NCI-H510A (cell line): ENCODE measurements around the gene BAIAP2L2.
"Not testable (repeated sequence)": the region's sequence is repeated elsewhere in the genome, so short reads cannot be mapped to it uniquely, and the experiment has no call there.

Experiments used
- DNase-seq: peaks from one replicate; lab custom pipeline; 2025; lab: John Stamatoyannopoulos, UW

The BAIAP2L2 gene

DNA sequence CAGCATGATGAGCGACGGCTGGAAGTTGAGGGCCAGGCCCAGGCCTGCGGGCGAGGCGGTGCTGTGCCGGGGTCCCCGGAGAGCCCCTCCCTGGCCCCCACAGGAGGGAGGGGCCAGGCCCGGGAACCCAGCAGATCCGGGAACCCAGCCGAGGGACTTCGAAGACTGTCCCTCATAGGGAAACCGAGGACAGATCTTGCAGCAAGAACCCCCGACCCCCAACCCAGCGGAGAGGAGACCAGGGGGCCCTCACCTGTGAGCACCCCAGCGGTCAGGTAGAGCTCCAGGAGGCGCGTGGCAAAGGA lies 28.9 kb downstream of the BAIAP2L2 start:
- DNase-seq: no peak

DNA sequence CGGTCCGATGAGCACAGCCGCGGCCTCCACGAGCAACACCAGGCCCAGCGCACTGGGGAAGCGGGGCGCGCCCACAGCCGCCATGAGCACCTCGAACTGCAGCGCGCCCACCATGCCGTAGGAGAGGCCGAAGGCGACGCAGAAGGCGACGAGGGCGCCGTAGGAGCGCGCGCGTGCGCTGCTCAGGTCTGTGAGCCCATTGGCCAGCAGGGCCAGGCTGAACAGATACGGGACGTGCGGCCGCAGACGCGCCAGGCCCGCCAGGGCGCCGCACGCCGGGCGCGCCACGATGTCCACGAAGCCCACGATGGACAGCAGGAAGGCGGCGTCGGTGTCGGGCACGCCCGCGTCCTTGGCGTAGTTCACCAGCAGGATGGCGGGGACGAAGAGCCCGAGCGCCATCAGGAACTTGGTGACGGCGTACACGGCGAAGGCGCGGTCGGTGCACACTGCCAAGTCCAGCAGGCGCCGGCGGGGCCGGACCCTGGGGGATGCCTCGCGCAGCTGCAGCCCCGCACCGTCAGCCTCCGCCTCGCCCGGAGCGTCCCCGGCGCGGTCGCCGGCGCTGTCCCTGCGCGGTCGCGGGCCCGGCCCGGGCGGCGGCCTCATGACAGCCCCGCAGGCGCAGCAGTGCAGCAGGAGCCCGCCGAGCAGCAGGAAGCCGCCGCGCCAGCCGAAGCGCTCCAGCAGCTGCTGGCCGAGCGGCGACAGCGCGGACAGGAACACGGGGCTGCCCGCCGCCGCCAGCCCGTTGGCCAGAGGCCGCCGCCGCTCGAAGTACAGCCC lies 29.4 kb downstream of the BAIAP2L2 start:
- no peak for DNase-seq

DNA sequence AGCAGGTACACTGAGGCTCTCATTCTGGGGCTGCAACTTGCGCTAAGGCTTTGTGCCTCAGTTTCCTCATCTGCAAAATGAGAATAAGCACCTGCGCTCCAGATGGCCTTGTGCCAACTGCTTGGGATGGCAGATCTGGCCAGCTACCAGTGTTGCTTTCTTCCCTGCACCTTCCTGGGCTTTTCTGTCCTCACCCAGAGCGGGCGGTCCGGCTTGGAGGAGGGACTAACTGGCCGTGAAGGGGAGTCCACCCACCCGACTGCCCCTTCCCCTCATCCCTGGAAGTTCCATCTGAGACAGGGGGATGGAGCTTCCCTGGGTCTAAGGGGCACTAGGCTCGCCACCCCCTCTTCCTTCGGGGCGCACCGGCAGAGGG lies 30.0 kb downstream of the BAIAP2L2 start:
- no peak for DNase-seq

DNA sequence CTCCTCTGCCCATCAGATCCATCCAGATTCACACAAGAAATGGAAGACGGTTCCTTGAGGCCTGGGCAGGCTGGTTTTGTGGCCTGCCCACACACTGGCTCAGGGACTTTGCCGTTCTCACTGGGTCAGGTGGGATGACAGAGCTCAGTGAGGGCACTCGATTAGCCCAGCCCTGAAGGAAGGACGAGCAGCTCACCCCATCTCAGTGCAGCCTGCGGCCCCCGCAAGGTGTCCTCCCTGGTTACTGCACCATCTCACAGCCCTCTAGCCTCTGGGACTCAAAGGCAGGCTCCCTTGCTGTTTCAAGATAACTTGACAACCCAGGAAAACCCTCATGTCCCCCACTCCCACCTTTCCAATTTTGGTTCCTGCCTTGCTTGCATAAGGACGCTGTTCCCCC lies 30.7 kb downstream of the BAIAP2L2 start:
- DNase-seq: no peak

DNA sequence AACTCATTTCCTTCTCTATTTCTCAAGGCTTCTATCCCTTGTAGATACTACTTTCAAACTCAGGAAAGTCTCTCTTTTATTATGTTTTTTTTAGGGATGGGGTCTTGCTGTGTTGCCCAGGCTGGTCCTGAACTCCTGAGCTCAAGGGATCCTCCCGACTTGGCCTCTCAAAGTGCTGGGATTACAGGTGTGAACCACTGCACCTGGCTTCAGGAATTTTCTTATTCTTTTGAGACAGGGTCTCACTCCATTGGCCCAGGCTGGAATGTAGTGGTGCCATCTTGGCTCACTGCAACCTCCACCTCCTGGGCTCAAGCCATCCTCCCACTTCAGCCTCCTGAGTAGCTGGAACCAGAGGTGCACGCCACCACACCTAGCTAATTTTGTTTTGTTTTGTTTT lies 31.3 kb downstream of the BAIAP2L2 start:
- DNase-seq: not testable (repeated sequence)

DNA sequence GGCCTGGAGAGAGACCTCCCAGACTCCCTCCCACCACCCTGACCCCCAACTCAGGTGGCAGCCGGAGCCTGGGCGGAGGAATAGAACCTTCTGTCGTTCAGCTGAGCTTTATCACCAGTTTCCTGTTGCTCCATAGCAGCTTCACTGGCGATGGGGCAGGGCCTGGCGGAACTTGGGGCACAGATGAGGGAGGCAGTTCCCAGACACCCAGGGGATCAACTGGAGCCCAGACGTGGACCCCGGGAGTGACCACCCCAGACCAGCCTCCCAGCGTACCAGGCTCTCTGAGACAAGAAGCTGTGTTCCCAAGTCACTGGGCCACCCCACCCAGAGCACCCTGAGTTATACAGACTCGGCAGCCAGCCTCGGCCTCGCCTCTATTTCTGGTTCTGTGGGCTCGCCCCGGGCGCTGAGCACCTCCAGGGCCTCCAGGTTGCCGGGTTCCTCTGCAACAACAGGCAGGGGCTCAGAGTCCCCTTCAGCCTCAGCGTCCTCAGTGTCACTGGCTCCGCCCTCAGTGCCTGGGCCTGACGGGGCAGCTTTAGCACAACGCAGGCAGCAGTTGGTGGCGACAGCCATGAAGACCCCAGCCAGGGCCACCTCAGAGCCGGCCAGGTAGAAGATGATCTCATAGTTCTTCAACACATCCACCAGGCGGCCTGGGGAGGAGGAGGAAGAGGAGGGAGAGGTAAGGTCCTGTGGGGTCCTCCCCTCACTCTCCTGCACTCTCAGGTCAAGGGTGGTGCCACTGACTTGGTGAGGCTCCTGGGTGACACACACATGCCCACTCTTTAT lies 32.2 kb downstream of the BAIAP2L2 start:
- no peak for DNase-seq

DNA sequence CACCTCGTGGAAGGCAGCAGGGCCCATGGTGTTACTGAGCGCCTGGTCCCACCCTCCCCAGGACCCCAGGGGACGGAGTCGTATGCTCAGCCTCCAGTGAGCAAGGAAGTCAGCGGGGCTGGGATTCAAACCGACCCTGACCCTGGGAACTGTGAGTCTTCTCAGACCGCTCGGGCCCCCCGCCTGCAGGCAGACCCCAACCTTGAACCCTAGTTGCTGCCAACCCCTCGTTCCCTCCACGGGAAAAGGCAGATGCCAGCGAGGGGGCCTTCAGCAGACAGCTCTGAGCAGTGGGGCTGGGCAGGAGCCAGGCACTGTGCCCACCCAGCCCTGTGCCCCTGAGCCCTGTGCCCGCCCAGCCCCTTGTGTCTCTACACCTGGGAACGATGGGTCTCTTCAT lies 32.9 kb downstream of the BAIAP2L2 start:
- no peak for DNase-seq

DNA sequence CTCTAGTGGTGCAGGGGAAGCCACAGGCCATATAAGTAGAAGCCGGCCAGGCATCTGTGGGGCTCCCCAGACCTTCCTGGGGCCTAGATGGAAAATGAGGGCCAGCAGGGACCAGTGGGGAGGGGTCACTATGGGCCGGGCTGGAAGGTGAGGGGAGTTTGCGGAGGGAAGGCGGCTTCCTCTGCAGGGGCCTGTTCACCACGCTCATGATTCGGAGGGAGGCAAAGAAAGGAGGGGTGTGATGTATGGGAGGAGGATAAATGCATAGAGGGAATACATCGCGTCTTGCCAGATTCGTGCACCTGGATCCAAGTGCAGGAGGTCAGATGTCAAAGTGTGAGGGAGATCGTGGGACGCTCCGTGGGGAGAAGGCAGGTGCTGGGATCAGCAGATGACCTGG lies 33.4 kb downstream of the BAIAP2L2 start:
- DNase-seq: no peak

DNA sequence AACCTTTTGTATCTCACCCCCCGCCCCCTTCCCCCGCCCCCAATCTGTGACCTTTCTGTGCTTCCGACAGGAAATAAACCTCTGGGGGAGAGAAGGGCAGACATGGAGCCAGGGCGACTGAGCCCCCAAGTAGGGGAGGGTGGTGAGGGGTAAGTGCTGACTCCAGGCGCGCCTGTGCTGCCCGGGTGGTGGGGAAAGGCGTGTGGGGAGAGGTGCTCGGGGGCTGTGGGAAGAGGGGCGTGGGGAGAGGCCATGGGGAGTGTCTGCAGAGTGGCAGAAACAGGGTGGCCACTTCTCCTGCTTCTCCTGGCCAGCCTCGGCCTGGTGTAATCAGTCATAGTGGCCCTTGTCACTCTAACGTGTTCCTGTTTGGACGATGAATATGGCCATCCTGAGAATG lies 34.5 kb downstream of the BAIAP2L2 start:
- no peak for DNase-seq

DNA sequence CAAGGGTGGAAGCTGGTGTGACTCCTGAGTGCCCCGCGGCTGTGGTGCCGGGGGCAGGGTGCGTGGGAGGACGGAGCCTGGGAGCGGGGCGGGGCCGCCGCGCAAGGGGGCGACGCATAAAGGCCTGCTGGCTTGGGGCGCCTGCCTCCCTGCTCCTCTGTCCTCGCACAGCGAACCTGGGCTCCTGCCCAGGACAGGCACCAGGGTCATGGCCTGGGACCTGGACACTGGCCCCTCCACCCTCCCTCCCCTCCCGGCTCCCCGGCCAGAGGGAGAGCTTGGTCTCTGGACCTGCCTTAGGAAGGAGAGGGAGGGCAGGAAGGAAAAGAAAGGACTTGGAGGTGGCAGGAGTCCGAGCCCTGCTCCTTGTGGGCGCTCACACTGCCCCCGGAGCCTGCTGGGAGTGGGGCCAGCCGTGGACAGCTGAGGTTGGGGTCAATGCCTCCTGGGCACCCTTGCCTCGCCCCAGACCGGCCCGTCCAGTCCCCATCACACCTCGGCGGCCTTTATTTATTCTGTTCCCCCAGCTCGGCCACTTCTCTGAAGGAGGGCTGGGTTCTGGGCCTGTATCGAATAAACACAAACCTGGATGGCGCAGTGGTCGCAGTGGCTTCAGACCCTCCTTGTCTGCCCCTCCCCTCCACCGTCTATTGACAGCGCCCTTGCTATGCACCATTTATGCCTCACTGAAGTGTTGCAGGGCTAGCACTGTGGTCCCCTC lies 35.2 kb downstream of the BAIAP2L2 start:
- DNase-seq: no peak

DNA sequence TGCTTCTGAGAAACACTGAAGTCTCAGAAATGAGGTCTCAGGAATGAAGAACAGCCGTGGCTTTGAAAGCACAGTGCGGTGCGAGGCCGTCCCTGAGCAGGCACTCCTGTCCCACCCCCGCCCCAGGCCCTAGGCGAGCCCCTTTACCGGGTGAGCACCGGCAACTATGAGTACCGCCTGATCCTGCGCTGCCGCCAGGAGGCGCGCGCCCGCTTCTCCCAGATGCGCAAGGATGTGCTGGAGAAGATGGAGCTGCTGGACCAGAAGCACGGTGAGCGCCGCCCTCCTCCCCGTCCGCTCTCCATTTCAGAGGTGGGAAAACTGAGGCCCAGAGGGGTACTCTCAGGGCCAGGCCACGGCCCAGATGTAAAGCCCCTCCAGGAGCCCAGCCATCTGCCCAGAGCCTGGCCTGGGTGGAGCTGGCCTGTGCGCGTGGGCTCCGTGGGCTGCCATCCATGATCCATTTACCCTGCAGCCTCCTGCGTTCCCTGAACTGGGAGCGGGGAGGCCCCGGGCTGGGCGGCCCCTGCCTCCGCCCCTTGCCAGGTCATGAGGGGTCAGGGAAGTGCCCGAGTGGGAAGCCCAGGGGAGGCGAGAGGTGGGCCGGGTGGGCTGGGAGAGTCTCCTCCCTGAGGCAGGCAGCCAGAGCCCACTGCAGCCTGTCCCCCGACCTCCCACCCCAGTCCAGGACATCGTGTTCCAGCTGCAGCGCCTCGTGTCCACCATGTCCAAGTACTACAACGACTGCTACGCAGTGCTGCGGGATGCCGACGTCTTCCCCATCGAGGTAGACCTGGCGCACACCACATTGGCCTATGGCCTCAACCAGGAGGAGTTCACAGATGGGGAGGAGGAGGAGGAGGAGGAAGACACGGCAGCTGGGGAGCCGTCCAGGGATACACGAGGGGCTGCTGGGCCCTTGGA lies 36.0 kb downstream of the BAIAP2L2 start:
- no peak for DNase-seq

DNA sequence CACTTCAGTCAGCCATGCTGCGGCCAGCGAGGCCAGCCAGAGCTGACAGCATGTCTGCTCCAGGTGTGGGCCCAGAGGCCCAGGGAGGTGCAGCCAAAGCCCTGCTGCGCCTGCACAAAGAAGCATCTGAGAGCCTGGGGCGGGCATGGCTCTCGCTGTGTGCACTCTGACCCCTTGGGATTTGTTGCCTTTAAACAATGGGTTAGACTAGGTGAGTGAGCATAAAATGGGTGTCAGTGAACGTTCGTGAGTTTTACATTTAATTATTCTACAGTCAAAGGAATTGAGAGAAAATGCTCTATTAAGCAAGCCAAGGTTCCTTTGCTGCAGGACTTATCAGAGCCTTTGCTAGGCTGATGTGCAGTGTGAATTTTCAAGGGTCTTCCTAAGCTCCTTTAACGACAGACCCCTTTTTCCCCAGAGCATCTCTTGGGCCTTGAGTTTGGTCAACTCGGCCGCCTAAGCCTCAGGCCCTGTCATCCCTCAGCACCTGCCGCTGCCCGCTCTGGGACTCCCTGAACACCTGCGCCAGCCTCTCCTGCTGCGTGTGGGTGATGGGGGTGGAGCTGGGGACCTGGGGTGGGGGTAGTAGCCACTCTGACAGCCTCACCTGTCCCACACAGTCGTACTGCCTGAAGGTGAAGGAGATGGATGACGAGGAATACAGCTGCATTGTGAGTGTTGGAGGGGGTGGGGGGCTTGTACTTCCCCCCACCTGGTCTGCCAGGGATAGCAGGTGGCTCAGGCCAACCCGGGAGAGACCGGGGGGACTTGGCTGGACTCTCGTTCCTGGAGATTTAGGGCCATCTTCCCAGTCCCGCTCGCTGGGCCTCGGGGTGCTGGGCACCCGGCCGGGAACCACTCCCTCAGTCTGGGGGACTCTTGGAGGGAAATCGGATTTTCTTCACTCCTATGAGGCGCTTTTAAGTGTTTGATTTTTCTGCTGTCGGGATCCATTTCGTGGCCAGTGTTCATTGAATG lies 37.0 kb downstream of the BAIAP2L2 start:
- no peak for DNase-seq

DNA sequence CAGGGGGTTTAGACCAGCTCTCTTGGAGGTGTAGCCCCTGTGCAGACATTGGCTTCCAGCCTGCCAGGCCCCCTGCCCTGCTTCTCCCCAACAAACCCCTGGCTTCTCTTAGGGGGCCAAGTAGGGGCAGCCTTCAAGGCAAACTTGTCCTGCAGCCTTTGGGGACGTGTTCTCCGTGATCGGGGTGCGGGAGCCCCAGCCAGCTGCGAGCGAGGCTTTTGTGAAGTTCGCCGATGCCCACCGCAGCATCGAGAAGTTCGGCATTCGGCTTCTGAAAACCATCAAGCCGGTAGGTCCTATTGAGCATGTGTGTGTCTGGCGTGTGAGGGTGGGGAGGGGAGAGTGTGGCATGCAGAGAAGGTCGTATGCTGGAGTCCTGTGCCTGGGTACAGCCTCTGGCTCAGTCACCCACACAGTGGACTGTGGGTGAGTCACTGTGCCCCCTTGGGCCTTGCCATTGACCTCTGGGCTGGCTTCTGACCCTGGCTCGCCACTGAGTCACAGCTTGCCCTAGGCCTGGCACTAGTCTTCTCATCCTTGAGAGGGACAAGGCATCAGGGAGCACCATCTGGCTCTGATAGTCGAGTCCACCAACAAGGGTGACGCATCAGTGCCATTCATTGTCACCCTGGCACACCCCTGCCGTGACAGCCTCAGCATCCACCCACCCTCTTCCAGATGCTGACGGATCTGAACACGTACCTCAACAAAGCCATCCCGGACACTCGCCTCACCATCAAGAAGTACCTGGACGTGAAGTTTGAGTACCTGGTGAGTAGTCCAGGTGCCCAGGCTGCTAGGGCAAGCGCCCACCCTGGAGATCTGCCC lies 37.9 kb downstream of the BAIAP2L2 start:
- DNase-seq: no peak

DNA sequence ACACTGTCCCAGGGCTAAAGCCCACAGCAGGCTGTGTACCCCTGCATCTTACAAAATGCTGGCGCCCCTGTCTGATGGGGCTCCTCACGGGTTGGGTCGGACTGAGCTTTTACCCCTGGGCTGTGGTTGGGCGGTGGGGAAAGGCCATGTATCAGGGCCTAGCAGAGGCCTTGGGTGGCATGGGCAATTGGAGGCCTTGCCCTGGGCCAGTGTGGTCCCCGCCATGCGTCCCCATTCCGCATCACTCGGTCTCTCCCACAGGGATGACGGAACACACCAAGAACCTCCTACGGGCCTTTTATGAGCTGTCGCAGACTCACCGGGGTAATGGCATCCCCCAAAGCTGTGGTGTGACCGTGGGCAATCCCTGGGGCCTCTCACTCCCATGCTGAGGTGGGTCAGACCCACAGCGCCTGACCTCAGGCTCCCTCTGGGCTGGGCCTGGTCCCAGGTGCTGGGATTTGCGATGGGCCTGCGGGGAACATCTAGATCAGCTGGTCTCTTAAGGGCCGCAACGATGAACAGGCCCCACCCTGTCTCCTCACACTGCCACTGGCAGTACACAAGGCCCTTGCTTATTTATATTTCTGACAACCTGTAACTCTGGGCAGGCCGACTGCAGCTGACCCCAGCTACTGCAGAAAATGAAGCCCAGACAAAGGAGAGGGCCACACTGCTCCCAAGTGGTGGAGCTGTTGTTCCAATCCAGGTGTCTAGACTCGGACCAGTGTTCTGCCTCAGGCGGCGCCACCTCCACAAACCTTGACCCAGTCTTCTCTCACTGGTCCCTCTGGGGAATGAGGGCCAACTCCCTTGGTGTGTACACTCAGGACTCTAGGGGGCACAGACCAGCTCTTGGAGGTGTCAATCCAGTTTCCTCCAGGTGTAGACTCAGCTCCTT lies 38.8 kb downstream of the BAIAP2L2 start:
- no peak for DNase-seq

DNA sequence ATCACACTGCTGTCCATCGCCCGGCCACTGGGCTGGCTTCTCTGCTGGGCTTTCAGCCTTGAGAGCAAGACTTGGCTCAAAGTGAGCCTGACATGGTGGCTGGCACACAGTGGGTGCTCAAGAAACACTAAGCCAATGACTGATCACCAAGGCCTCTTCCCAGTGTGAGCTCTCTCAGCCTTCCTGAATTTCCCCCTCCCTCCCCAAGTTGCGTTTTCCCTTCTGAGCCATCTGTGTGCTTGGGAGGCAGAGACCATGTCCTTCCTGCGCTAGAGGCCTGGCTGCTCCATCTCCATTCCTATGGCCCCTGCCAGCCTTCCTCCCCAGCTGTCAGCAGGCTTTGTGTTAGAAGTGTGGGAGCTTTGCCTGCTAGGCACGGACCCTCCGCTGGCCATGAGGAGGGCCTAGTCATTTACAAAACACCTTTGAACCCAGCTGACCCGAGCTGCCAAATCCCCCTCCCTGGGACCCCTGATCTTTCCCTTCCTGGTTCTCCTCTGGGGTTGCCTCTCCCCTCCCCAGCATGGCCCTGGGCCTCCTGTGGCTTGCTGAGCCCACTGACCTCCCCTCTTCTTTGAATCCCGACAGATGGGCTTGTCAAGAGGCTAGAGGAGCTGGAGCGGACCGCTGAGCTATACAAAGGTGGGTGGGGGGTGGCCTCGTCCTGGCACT lies 40.1 kb downstream of the BAIAP2L2 start:
- DNase-seq: no peak

DNA sequence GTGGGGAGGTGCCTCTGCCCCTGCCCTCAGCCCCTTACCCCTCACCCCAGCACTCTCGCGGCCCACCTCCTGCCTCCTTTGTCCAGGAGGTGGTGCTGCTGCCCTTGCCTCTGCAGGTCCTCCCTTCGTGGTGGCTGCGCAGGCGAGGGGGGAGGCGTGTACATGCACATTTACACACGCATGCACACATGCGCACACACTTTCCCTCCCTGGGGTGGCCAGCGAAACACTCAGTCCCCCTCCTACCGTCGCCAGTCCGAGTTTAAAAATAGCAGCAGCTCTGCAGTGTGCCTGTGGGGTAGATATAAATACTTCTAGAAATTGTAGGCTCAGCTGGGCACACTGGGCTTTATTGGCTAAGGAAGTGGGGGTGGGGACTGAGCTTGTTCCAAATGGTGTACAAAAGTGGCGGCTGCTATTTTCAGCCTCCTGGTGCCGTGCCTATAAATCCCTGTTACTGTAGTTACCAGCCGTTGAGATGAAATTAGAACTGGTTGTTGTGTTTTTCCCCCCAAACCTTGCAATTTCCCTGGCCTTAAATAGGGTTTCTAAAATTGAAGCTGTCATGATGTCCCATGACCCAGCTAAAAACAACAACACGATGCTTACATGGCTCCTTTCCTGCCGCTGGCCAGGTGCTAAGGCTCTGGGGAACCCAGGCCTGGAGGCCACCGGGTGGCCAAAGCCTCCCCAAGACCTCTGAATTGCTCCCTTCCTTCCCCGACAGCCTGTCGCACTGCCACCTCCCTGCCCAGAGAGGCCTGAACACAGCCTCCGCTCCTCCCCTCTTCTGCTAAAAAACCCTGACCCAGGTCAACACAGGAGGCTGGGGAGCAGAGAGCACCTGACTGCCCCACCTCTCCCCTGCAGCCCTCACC lies 40.9 kb downstream of the BAIAP2L2 start:
- DNase-seq: no peak
